Cardiac muscle cell (in vitro differentiated cells and primary cell): Measurements from ENCODE around the gene CHGA. TPM values are rescaled to one million over a fixed set of nuclear protein-coding genes. Genes with fewer than 3 reads are reported as not detected.

ENCODE experiments used
- DNase-seq, 2 donors: peaks; one replicate each; pipeline versions ENCODE4 v3.0.0 to v3.0.0-alpha.2; 2010 to 2017; ENCODE audit warnings: low read depth in 1 of 2, low spot score in 1 of 2
- H3K27ac ChIP-seq: fragments of 200-600 bp; sonication (generic); 2 replicates; pipeline ENCODE4 v1.5.1; 2016
- H3K27me3 ChIP-seq: fragments of 200-600 bp; sonication (generic); 2 replicates; pipeline ENCODE4 v1.6.0; 2016; ENCODE audit warnings: control low read depth
- H3K36me3 ChIP-seq: fragments of 200-600 bp; sonication (generic); 2 replicates; pipeline ENCODE4 v1.5.1; 2016; ENCODE audit warnings: control low read depth
- H3K4me1 ChIP-seq: fragments of 200-600 bp; sonication (generic); 2 replicates; pipeline ENCODE4 v1.8.1; 2017; ENCODE audit warnings: low read depth, mild to moderate bottlenecking, mixed run types
- H3K4me3 ChIP-seq: fragments of 200-600 bp; sonication (generic); 2 replicates; pipeline ENCODE4 v1.5.1; 2016; ENCODE audit warnings: mild to moderate bottlenecking
- H3K9me3 ChIP-seq: fragments of 200-600 bp; sonication (generic); 2 replicates; pipeline ENCODE4 v1.5.1; 2017; ENCODE audit warnings: low read depth, mild to moderate bottlenecking, control low read depth
- CTCF ChIP-seq: IDR thresholded peaks from 2 replicates; pipeline ENCODE4 v1.5.1; 2012; ENCODE audit warnings: low read depth, mild to moderate bottlenecking, low read length
- polyA plus RNA-seq: library from polyadenylated mRNA; unstranded; fragments of >200 nt; fragmentation: Nextera tagmentation; extraction: Ambion mirVana; gene quantifications from 2 replicates; pipeline ENCODE4 v1.2.1, GENCODE V29; 2016
- total RNA-seq: library from RNA; depleted of rRNA; stranded (reverse); fragments of >200 nt; gene quantifications from 2 replicates; pipeline ENCODE4 v1.2.3, GENCODE V29; 2016

Gene CHGA
- total and polyA plus RNA-seq, 2 experiments from 2014 or later = 0.73 TPM; not detected in 1

- TF ChIP-seq CTCF = no peak
- no peak overlapping the region for H3K27ac ChIP-seq
- H3K36me3 ChIP-seq = no peaks in the 10 kb centered on the region
- no peaks in the 10 kb centered on the region for H3K4me1 ChIP-seq
- DNase-seq = no peak
- no peak overlapping the region for H3K4me3 ChIP-seq
- peaks cover 26% of the 10 kb centered on the region for H3K27me3 ChIP-seq
- H3K9me3 ChIP-seq = no peaks in the 10 kb centered on the region
These were observed 19.6 kb upstream of the CHGA start for GRCh38 chr14:92903359-92903758.

- Histone ChIP-seq H3K36me3 (no peaks in the 10 kb centered on the region), H3K9me3 (no peaks in the 10 kb centered on the region), H3K4me3 (no peak overlapping the region), H3K27me3 (peaks cover 26% of the 10 kb centered on the region), H3K4me1 (no peaks in the 10 kb centered on the region), H3K27ac (no peak overlapping the region)
- TF ChIP-seq CTCF = no peak
- DNase-seq = no peak
These were observed 17.3 kb upstream of the CHGA start for GRCh38 chr14:92905667-92906066.

- H3K4me1 ChIP-seq = no peaks in the 10 kb centered on the region
- H3K36me3 ChIP-seq = no peaks in the 10 kb centered on the region
- no peak for DNase-seq
- TF ChIP-seq CTCF = no peak
- no peaks in the 10 kb centered on the region for H3K9me3 ChIP-seq
- peaks cover 26% of the 10 kb centered on the region for H3K27me3 ChIP-seq
- no peak overlapping the region for H3K27ac ChIP-seq
- H3K4me3 ChIP-seq = no peak overlapping the region
These were observed 16.5 kb upstream of the CHGA start for GRCh38 chr14:92906420-92906819.

GRCh38 chr14:92906823-92907222 lies 16.1 kb upstream of the CHGA start:
- Histone ChIP-seq H3K4me3 (no peak overlapping the region), H3K36me3 (no peaks in the 10 kb centered on the region), H3K4me1 (no peaks in the 10 kb centered on the region), H3K27ac (no peak overlapping the region), H3K27me3 (peaks cover 24% of the 10 kb centered on the region), H3K9me3 (no peaks in the 10 kb centered on the region)
- DNase-seq = no peak
- TF ChIP-seq CTCF = no peak

GRCh38 chr14:92907316-92907911 lies 15.5 kb upstream of the CHGA start:
- no peaks in the 10 kb centered on the region for H3K4me1 ChIP-seq
- H3K27me3 ChIP-seq = peaks cover 18% of the 10 kb centered on the region
- no peak for DNase-seq
- H3K36me3 ChIP-seq = no peaks in the 10 kb centered on the region
- no peak overlapping the region for H3K27ac ChIP-seq
- H3K4me3 ChIP-seq = no peak overlapping the region
- H3K9me3 ChIP-seq = no peaks in the 10 kb centered on the region
- TF ChIP-seq CTCF = no peak
